ENCODE results near the gene CHN1. TPM values are rescaled to one million over a fixed set of nuclear protein-coding genes. Genes with fewer than 3 reads are reported as not detected.

The CHN1 gene
- total and polyA plus RNA-seq, 12 donors: 6.1 to 26.5 (median 15.7) TPM

DNA sequence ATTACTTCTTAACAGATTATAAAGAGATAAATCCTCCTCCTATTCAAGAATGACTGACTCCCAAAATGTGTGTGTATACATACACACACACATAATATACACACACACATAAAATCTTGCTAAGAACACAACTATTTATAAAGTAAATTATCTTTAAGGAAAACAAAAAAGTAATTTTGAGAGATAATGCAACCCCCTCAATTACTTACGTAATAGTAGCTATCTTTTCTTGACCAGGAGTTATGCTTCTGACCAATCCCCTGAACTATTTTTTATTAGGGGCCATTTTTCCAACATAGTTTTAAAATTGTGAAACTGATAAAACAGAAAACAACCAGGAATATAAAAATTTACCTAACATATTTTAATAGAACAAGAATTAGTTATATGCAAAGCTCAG is 127.9 kb downstream of the CHN1 start:
- WGBS, 2 donors: 98 to 99% methylated on average over 1 of the region's 1 CpG
- Histone ChIP-seq H3K27me3 (no peaks in the 10 kb centered on the region), H3K27ac (no peak overlapping the region), H3K4me3 (no peak overlapping the region), H3K4me1 (peaks cover 0 to 19% (median 3%) of the 10 kb centered on the region in 9 donors), H3K36me3 (no peaks in the 10 kb centered on the region), H3K9me3 (no peaks in the 10 kb centered on the region)
- ATAC-seq (no peak), DNase-seq (no peak)
- TF ChIP-seq, protein P1, sequence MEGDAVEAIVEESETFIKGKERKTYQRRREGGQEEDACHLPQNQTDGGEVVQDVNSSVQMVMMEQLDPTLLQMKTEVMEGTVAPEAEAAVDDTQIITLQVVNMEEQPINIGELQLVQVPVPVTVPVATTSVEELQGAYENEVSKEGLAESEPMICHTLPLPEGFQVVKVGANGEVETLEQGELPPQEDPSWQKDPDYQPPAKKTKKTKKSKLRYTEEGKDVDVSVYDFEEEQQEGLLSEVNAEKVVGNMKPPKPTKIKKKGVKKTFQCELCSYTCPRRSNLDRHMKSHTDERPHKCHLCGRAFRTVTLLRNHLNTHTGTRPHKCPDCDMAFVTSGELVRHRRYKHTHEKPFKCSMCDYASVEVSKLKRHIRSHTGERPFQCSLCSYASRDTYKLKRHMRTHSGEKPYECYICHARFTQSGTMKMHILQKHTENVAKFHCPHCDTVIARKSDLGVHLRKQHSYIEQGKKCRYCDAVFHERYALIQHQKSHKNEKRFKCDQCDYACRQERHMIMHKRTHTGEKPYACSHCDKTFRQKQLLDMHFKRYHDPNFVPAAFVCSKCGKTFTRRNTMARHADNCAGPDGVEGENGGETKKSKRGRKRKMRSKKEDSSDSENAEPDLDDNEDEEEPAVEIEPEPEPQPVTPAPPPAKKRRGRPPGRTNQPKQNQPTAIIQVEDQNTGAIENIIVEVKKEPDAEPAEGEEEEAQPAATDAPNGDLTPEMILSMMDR (IDR thresholded peaks at IDR 0.05): no peak
- intact Hi-C loops (cut with DNase I): loop anchor here in 1 of 10 donors (10.0 kb wide), 1 partner anchor 88 kb away; no protein-coding TSS in a partner anchor

DNA sequence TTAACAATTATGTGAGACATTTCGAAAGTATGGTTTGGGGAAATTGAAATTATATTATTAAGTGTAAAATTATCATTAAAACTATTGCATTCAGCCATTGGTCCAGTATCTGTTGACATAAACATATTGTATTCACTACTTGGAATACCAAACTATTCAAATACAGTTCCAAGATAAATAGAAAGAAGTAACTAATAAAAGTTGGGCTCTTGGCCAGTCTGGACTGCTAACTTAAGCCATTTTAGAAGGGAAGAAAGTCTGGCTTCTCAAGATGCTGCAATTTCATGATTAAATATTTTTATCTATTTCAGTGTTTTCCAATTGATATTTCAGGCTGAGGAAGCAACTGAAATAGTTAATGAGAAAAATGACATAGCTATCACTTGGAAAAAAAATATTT is 131.1 kb downstream of the CHN1 start:
- Histone ChIP-seq H3K27me3 (no peaks in the 10 kb centered on the region), H3K36me3 (no peaks in the 10 kb centered on the region), H3K4me1 (peaks cover 0 to 18% (median 3%) of the 10 kb centered on the region in 9 donors), H3K9me3 (no peaks in the 10 kb centered on the region), H3K27ac (no peak overlapping the region), H3K4me3 (no peak overlapping the region)
- no peak for DNase-seq
- intact Hi-C loops (cut with DNase I): loop anchor here in 1 of 10 donors (10.0 kb wide), 1 partner anchor 91 kb away; no protein-coding TSS in a partner anchor
- 0 to 62% methylated on average over 1 of the region's 1 CpG for WGBS, 2 donors
- no peak for ATAC-seq
- TF ChIP-seq, protein P1 (IDR thresholded peaks at IDR 0.05): no peak

DNA sequence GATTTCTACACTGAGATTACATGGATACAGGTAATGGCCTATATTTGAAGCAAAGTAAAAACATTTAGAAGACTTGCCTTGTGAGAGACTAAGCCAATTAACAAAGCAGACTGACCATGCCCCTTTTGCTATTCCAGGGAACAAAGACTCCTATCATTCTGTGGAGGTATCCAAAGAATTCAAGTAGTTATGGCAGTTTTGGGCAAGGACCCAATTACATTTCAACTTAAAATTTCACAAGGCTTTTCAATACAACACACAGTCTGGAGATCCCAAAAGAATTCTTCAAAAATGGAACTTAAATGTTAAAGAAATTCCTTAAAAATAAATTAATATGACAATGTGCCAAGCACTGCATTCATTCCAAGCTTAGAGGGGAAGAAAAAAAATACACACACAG is 131.7 kb downstream of the CHN1 start:
- H3K36me3 ChIP-seq: no peaks in the 10 kb centered on the region
- no peaks in the 10 kb centered on the region for H3K27me3 ChIP-seq
- no peak for ATAC-seq
- H3K27ac ChIP-seq: no peak overlapping the region
- H3K9me3 ChIP-seq: no peaks in the 10 kb centered on the region
- intact Hi-C loops (cut with DNase I): loop anchor here in 1 of 10 donors (10.0 kb wide), 1 partner anchor 91 kb away; no protein-coding TSS in a partner anchor
- H3K4me3 ChIP-seq: no peak overlapping the region
- TF ChIP-seq, protein P1 (IDR thresholded peaks at IDR 0.05): no peak
- DNase-seq: no peak
- peaks cover 0 to 14% (median under 1%) of the 10 kb centered on the region in 9 donors for H3K4me1 ChIP-seq

DNA sequence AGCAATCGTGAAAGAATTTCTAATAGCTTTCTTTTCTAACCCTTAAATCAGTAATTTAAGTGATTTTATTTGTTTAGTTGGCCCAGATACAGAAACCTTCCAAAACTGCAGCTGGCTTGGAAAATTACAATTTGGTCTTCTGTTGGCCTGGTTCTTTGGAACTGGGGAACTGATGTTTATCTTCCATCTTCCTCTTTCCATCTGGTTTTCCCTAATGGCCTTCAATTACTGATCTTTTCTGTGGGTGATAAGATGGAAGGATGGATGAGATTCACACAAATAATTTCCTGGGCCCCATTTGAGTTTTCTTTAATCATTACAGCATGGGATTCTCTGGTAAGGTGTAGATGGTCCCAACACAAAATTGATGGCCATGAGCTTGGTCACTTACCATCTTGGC is 134.4 kb downstream of the CHN1 start:
- DNase-seq (no peak), ATAC-seq (no peak)
- H3K27me3 ChIP-seq: no peaks in the 10 kb centered on the region

More for the DNA sequence above, 134.4 kb downstream of the CHN1 start:
- intact Hi-C loops (cut with DNase I): loop anchor here in 1 of 10 donors (10.0 kb wide), 1 partner anchor 94 kb away; no protein-coding TSS in a partner anchor
- H3K36me3 ChIP-seq: no peaks in the 10 kb centered on the region
- peaks cover 0 to 14% (median 0%) of the 10 kb centered on the region in 9 donors for H3K4me1 ChIP-seq
- H3K9me3 ChIP-seq: no peaks in the 10 kb centered on the region
- TF ChIP-seq, protein P1 (IDR thresholded peaks at IDR 0.05): no peak
- 68 to 79% methylated on average over 1 of the region's 1 CpG for WGBS, 2 donors
- H3K4me3 ChIP-seq: no peak overlapping the region
- no peak overlapping the region for H3K27ac ChIP-seq
